DMS114 treated with DMSO at 0.1 percent for 48 hours (cell line): Measurements from ENCODE around the gene LARGE1.
"Not testable (repeated sequence)": the region's sequence is repeated elsewhere in the genome, so short reads cannot be mapped to it uniquely, and the experiment has no call there.

ENCODE experiments used
- DNase-seq: peaks from one replicate; lab custom pipeline; 2025; ENCODE audit not compliant: unreplicated experiment; lab: John Stamatoyannopoulos, UW

The LARGE1 gene

GRCh38 chr22:33858653-33859052, 61.6 kb downstream of the LARGE1 start:
- not testable (repeated sequence) for DNase-seq

- DNase-seq = not testable (repeated sequence)
These were observed 62.5 kb downstream of the LARGE1 start for GRCh38 chr22:33857767-33858166.

GRCh38 chr22:33854724-33855123, 65.6 kb downstream of the LARGE1 start:
- DNase-seq = no peak

GRCh38 chr22:33853200-33854097, 66.8 kb downstream of the LARGE1 start:
- no peak for DNase-seq

- DNase-seq = no peak
These were observed 68.4 kb downstream of the LARGE1 start for GRCh38 chr22:33851821-33852384.

- no peak for DNase-seq
These were observed 69.0 kb downstream of the LARGE1 start for GRCh38 chr22:33851240-33851639.

- DNase-seq = no peak
These were observed 69.6 kb downstream of the LARGE1 start for GRCh38 chr22:33850724-33851123.

GRCh38 chr22:33850193-33850592, 70.1 kb downstream of the LARGE1 start:
- DNase-seq = no peak

GRCh38 chr22:33848251-33848650, 72.0 kb downstream of the LARGE1 start:
- DNase-seq = no peak

GRCh38 chr22:33844273-33844672, 76.0 kb downstream of the LARGE1 start:
- no peak for DNase-seq

- DNase-seq = no peak
These were observed 77.7 kb downstream of the LARGE1 start for GRCh38 chr22:33842421-33843094.

GRCh38 chr22:33842006-33842354, 78.3 kb downstream of the LARGE1 start:
- no peak for DNase-seq

GRCh38 chr22:33841281-33842005, 78.8 kb downstream of the LARGE1 start:
- DNase-seq = no peak

- DNase-seq = no peak
These were observed 81.6 kb downstream of the LARGE1 start for GRCh38 chr22:33838644-33839043.

GRCh38 chr22:33837826-33838225, 82.5 kb downstream of the LARGE1 start:
- no peak for DNase-seq

GRCh38 chr22:33835265-33835664, 85.0 kb downstream of the LARGE1 start:
- DNase-seq = no peak

- DNase-seq = no peak
These were observed 87.6 kb downstream of the LARGE1 start for GRCh38 chr22:33832558-33833151.

- DNase-seq = no peak
These were observed 88.6 kb downstream of the LARGE1 start for GRCh38 chr22:33831651-33832050.

GRCh38 chr22:33831207-33831606, 89.1 kb downstream of the LARGE1 start:
- DNase-seq = no peak

GRCh38 chr22:33829546-33830280, 90.6 kb downstream of the LARGE1 start:
- no peak for DNase-seq
